Left ventricle myocardium inferior (tissue), 1 donor: Measurements from ENCODE around the gene TFEB. TPM values are rescaled to one million over a fixed set of nuclear protein-coding genes. Genes with fewer than 3 reads are reported as not detected.

Source experiments
- DNase-seq: peaks from one replicate; pipeline ENCODE4 v3.0.0-alpha.2; 2020
- H3K27ac ChIP-seq: fragments of 200-600 bp; replicated peaks from 2 replicates; pipeline ENCODE4 v1.8.0; 2021
- H3K27me3 ChIP-seq: fragments of 200-600 bp; 2 replicates; pipeline ENCODE4 v1.8.0; 2021; ENCODE audit warnings: low read depth
- H3K36me3 ChIP-seq: fragments of 200-600 bp; 2 replicates; pipeline ENCODE4 v1.8.0; 2021
- H3K4me1 ChIP-seq: fragments of 200-600 bp; 2 replicates; pipeline ENCODE4 v1.8.0; 2021
- H3K4me3 ChIP-seq: fragments of 200-600 bp; 2 replicates; pipeline ENCODE4 v1.8.0; 2021; ENCODE audit warnings: mild to moderate bottlenecking, moderate library complexity
- H3K9me3 ChIP-seq: fragments of 200-600 bp; replicated peaks from 2 replicates; pipeline ENCODE4 v1.8.0; 2021
- CTCF ChIP-seq: fragments of 200-600 bp; IDR thresholded peaks from 2 replicates; pipeline ENCODE4 v1.8.0; 2021; ENCODE audit warnings: antibody characterized with exemption, mild to moderate bottlenecking, borderline replicate concordance
- intact Hi-C: fragments of 100-400 bp; cut with micrococcal nuclease; formaldehyde crosslinking; loops from one replicate; pipeline ENCODE4 v1.11.0; 2022
- total RNA-seq: library from RNA; stranded (reverse); fragmentation: NEBNext Ultra II Directional; extraction: Animal tissue kit (Norgen Biotek cat#: 25700); gene quantifications from one replicate; pipeline ENCODE4 v1.2.1, GENCODE V29; 2021
- donor health status: DM: no; HTN: yes; CAD: no; lungs with severe emphysema.

Gene TFEB
- total RNA-seq, 1 donor from 2014 or later: 39.9 TPM

GRCh38 chr6:41664271-41664670 lies 71.1 kb downstream of the TFEB start:
- Histone ChIP-seq H3K4me3 (no peak overlapping the region), H3K27ac (no peak overlapping the region), H3K27me3 (peaks cover 33% of the 10 kb centered on the region), H3K36me3 (no peaks in the 10 kb centered on the region), H3K9me3 (peaks cover 9% of the 10 kb centered on the region), H3K4me1 (no peaks in the 10 kb centered on the region)
- DNase-seq: no peak
- TF ChIP-seq CTCF: no peak
- intact Hi-C loops: no loop called here

GRCh38 chr6:41663568-41663967 lies 71.8 kb downstream of the TFEB start:
- Histone ChIP-seq H3K9me3 (peaks cover 2% of the 10 kb centered on the region), H3K4me3 (no peak overlapping the region), H3K27ac (no peak overlapping the region), H3K4me1 (no peaks in the 10 kb centered on the region), H3K27me3 (peaks cover 39% of the 10 kb centered on the region), H3K36me3 (no peaks in the 10 kb centered on the region)
- no peak for TF ChIP-seq CTCF
- no peak for DNase-seq
- intact Hi-C loops: no loop called here

GRCh38 chr6:41659935-41660334 lies 75.5 kb downstream of the TFEB start:
- no peak overlapping the region for H3K27ac ChIP-seq
- no peaks in the 10 kb centered on the region for H3K9me3 ChIP-seq
- H3K4me1 ChIP-seq: peaks cover 11% of the 10 kb centered on the region
- H3K4me3 ChIP-seq: no peak overlapping the region
- intact Hi-C loops: no loop called here
- no peak for TF ChIP-seq CTCF
- peaks cover 44% of the 10 kb centered on the region for H3K27me3 ChIP-seq
- DNase-seq: no peak
- no peaks in the 10 kb centered on the region for H3K36me3 ChIP-seq

- Histone ChIP-seq H3K27me3 (peaks cover 49% of the 10 kb centered on the region), H3K4me1 (peaks cover 11% of the 10 kb centered on the region), H3K27ac (no peak overlapping the region), H3K9me3 (no peaks in the 10 kb centered on the region), H3K4me3 (no peak overlapping the region), H3K36me3 (no peaks in the 10 kb centered on the region)
- no peak for TF ChIP-seq CTCF
- no peak for DNase-seq
- intact Hi-C loops: no loop called here
Observed at GRCh38 chr6:41658636-41659035, 76.8 kb downstream of the TFEB start.

- H3K4me3 ChIP-seq: no peak overlapping the region
- TF ChIP-seq CTCF: no peak
- DNase-seq: no peak
- intact Hi-C loops: no loop called here
- H3K9me3 ChIP-seq: no peaks in the 10 kb centered on the region
- H3K27ac ChIP-seq: no peak overlapping the region
- H3K27me3 ChIP-seq: peaks cover 46% of the 10 kb centered on the region
- H3K4me1 ChIP-seq: peaks cover 11% of the 10 kb centered on the region
- H3K36me3 ChIP-seq: no peaks in the 10 kb centered on the region
Observed at GRCh38 chr6:41657131-41658094, 78.0 kb downstream of the TFEB start.
